CD14-positive monocyte (primary cell): ENCODE results near the gene FAM98C. TPM values are rescaled to one million over a fixed set of nuclear protein-coding genes. Genes with fewer than 3 reads are reported as not detected.

Source experiments
- DNase-seq, 3 donors: peaks; one replicate each; pipeline ENCODE4 v3.0.0-alpha.2; 2011 to 2022
- H2AFZ ChIP-seq: 2 replicates; pipeline ENCODE4 v1.6.0; 2012; ENCODE audit warnings: mild to moderate bottlenecking, low read depth, low read length, inconsistent platforms; ENCODE audit not compliant: insufficient read depth, poor library complexity, severe bottlenecking
- H3K27ac ChIP-seq, 2 donors: 1 replicate in 1 of 2; 2 replicates in 1 of 2; pipeline ENCODE4 v1.5.1; 2012 to 2013; ENCODE audit warnings: low read length in 2 of 2, control low read depth in 1 of 2, inconsistent platforms in 1 of 2, low read depth in 1 of 2, mild to moderate bottlenecking in 1 of 2
- H3K27me3 ChIP-seq, 2 donors: one replicate each; pipeline versions ENCODE4 v1.6.0 to v1.6.1; 2011 to 2013; ENCODE audit warnings: low read length in 2 of 2; ENCODE audit not compliant: control insufficient read depth in 2 of 2, insufficient read depth in 2 of 2
- H3K36me3 ChIP-seq, 2 donors: replicated peaks in 1 of 2; 1 replicate in 1 of 2; 2 replicates in 1 of 2; pipeline versions ENCODE4 v1.5.1 to v1.6.1; 2012 to 2013; ENCODE audit warnings: low read length in 2 of 2, control low read depth in 1 of 2, inconsistent platforms in 1 of 2, mild to moderate bottlenecking in 1 of 2; ENCODE audit not compliant: insufficient read depth in 2 of 2, control insufficient read depth in 1 of 2
- H3K4me1 ChIP-seq, 2 donors: 1 replicate in 1 of 2; 2 replicates in 1 of 2; pipeline versions ENCODE4 v1.5.1 to v1.6.1; 2012 to 2013; ENCODE audit warnings: low read length in 2 of 2, control low read depth in 1 of 2, inconsistent platforms in 1 of 2, mild to moderate bottlenecking in 1 of 2, moderate library complexity in 1 of 2; ENCODE audit not compliant: insufficient read depth in 2 of 2, control insufficient read depth in 1 of 2
- H3K4me2 ChIP-seq: replicated peaks from 2 replicates; pipeline ENCODE3; 2012; ENCODE audit warnings: low read length, moderate library complexity, mild to moderate bottlenecking; ENCODE audit not compliant: poor library complexity, severe bottlenecking; ENCODE audit errors: extremely low read depth
- H3K4me3 ChIP-seq, 3 experiments: fragments of 200-600 bp in 1 of 3; sonication (generic) in 1 of 3; replicated peaks in 1 of 3; 1 replicate in 2 of 3; 2 replicates in 1 of 3; pipeline ENCODE4 v1.5.1; 2011 to 2013; ENCODE audit warnings: low read length in 3 of 3, mild to moderate bottlenecking in 3 of 3, control low read depth in 2 of 3, low read depth in 2 of 3, inconsistent platforms in 1 of 3, moderate library complexity in 1 of 3
- H3K79me2 ChIP-seq: 2 replicates; pipeline ENCODE4 v1.6.0; 2012; ENCODE audit warnings: mild to moderate bottlenecking, control low read depth, inconsistent platforms, low read length, moderate library complexity; ENCODE audit not compliant: insufficient read depth
- H3K9ac ChIP-seq: 2 replicates; pipeline ENCODE4 v1.6.0; 2017; ENCODE audit warnings: low read length, mild to moderate bottlenecking; ENCODE audit not compliant: insufficient read depth, poor library complexity, severe bottlenecking
- H3K9me3 ChIP-seq, 2 donors: replicated peaks in 1 of 2; 1 replicate in 1 of 2; 2 replicates in 1 of 2; pipeline versions ENCODE4 v1.5.1 to v1.6.1; 2012 to 2013; ENCODE audit warnings: low read length in 2 of 2, control low read depth in 1 of 2; ENCODE audit not compliant: control insufficient read depth in 1 of 2, insufficient read depth in 1 of 2
- H4K20me1 ChIP-seq: 2 replicates; pipeline ENCODE4 v1.6.0; 2012; ENCODE audit warnings: mild to moderate bottlenecking, low read length, control low read depth, moderate library complexity; ENCODE audit not compliant: insufficient read depth
- H3K27ac Mint-ChIP-seq, 7 donors: one replicate each; pipeline ENCODE4 v1.8.0; 2020; ENCODE audit warnings: mild to moderate bottlenecking in 7 of 7, mixed read lengths in 7 of 7, moderate library complexity in 6 of 7, inconsistent platforms in 2 of 7
- H3K27me3 Mint-ChIP-seq, 3 donors: one replicate each; pipeline ENCODE4 v1.8.0; 2021 to 2022; ENCODE audit warnings: low read depth in 3 of 3, mild to moderate bottlenecking in 3 of 3, mixed read lengths in 3 of 3, moderate library complexity in 3 of 3, inconsistent platforms in 1 of 3
- H3K36me3 Mint-ChIP-seq, 2 donors: one replicate each; pipeline ENCODE4 v1.8.0; 2020; ENCODE audit warnings: mixed read lengths in 2 of 2, inconsistent platforms in 1 of 2, mild to moderate bottlenecking in 1 of 2
- H3K4me1 Mint-ChIP-seq: one replicate; pipeline ENCODE4 v1.8.0; 2020; ENCODE audit warnings: mild to moderate bottlenecking, mixed read lengths
- H3K4me3 Mint-ChIP-seq, 2 donors: one replicate each; pipeline ENCODE4 v1.8.0; 2020; ENCODE audit warnings: mild to moderate bottlenecking in 2 of 2, mixed read lengths in 2 of 2, moderate library complexity in 1 of 2
- H3K9me3 Mint-ChIP-seq, 7 donors: one replicate each; pipeline ENCODE4 v1.8.0; 2020 to 2022; ENCODE audit warnings: mixed read lengths in 7 of 7, mild to moderate bottlenecking in 6 of 7, moderate library complexity in 6 of 7, inconsistent platforms in 2 of 7
- CTCF ChIP-seq: fragments of 200-600 bp; IDR thresholded peaks from one replicate; pipeline ENCODE4 v1.8.0; 2022; ENCODE audit warnings: antibody characterized with exemption, mild to moderate bottlenecking
- WGBS: methylation state at CpG from one replicate; pipeline ENCODE4 v1.1.5; 2013; ENCODE audit warnings: missing lambda C conversion rate; ENCODE audit not compliant: insufficient coverage; 5-methylcytosine and 5-hydroxymethylcytosine counted together
- intact Hi-C, 2 donors: fragments of 100-400 bp; cut with micrococcal nuclease; formaldehyde crosslinking; loops; one replicate each; pipeline versions ENCODE4 v1.15.0 to v1.15.1; 2023
- polyA plus RNA-seq, 3 donors: library from polyadenylated mRNA; depleted of rRNA in 1 of 3; unstranded in 2 of 3; stranded (reverse) in 1 of 3; fragments of 300-500 nt in 2 of 3; fragments of >200 nt in 1 of 3; fragmentation: Illumina TruSeq in 2 of 3; gene quantifications; 1 replicate in 2 of 3; 2 replicates in 1 of 3; pipeline ENCODE4 v1.2.3, GENCODE V29; 2012 to 2021

FAM98C gene
- polyA plus RNA-seq, 3 donors: 8.5 to 41.0 (median 12.6) TPM

- H2AFZ ChIP-seq: peak overlapping the region; percentile 56
Observed at GRCh38 chr19:38441657-38442348, 38.9 kb downstream of the FAM98C start.

GRCh38 chr19:38442736-38443135, 39.8 kb downstream of the FAM98C start:
- no peak overlapping the region for H3K4me3 Mint-ChIP-seq

More at GRCh38 chr19:38441657-38442348, 38.9 kb downstream of the FAM98C start:
- intact Hi-C loops: no loop called here
- no peaks in the 10 kb centered on the region for H3K9me3 ChIP-seq
- no peaks in the 10 kb centered on the region for H3K36me3 Mint-ChIP-seq
- no peak overlapping the region for H3K4me3 ChIP-seq
- WGBS: 44% methylated on average over 6 of the region's 7 CpGs
- H3K36me3 ChIP-seq: no peaks in the 10 kb centered on the region
- H3K27ac Mint-ChIP-seq: peak overlapping the region in 2 of 7 donors; percentile 32 to 71
- H3K4me1 ChIP-seq: no peaks in the 10 kb centered on the region
- H3K9ac ChIP-seq: no peak overlapping the region
- DNase-seq: peak in 1 of 3 donors; percentile 29
- H3K27ac ChIP-seq: no peak overlapping the region
- peaks cover 0 to 3% (median 0%) of the 10 kb centered on the region in 7 donors for H3K9me3 Mint-ChIP-seq
- no peaks in the 10 kb centered on the region for H3K27me3 ChIP-seq
- no peak overlapping the region for H3K4me2 ChIP-seq
- H3K4me1 Mint-ChIP-seq: peaks cover 3% of the 10 kb centered on the region
- H3K79me2 ChIP-seq: no peaks in the 10 kb centered on the region
- TF ChIP-seq CTCF: peak; percentile 10
- H3K4me3 Mint-ChIP-seq: no peak overlapping the region
- H3K27me3 Mint-ChIP-seq: peaks cover 2 to 10% (median 5%) of the 10 kb centered on the region in 3 donors
- H4K20me1 ChIP-seq: no peaks in the 10 kb centered on the region

More at GRCh38 chr19:38442736-38443135, 39.8 kb downstream of the FAM98C start:
- no peak for TF ChIP-seq CTCF
- no peak overlapping the region for H3K27ac Mint-ChIP-seq
- no peaks in the 10 kb centered on the region for H3K36me3 Mint-ChIP-seq
- no peak overlapping the region for H3K4me3 ChIP-seq
- peaks cover 3 to 8% (median 5%) of the 10 kb centered on the region in 3 donors for H3K27me3 Mint-ChIP-seq
- H3K27ac ChIP-seq: no peak overlapping the region
- H2AFZ ChIP-seq: no peak overlapping the region
- no peaks in the 10 kb centered on the region for H3K9me3 ChIP-seq
- no peaks in the 10 kb centered on the region for H3K36me3 ChIP-seq
- peaks cover 3% of the 10 kb centered on the region for H3K4me1 Mint-ChIP-seq
- H3K9me3 Mint-ChIP-seq: peaks cover 0 to 3% (median 0%) of the 10 kb centered on the region in 7 donors
- WGBS: 98% methylated on average over 6 of the region's 9 CpGs
- H3K4me1 ChIP-seq: no peaks in the 10 kb centered on the region
- H3K9ac ChIP-seq: no peak overlapping the region
- intact Hi-C loops: no loop called here
- H3K79me2 ChIP-seq: no peaks in the 10 kb centered on the region
- DNase-seq: no peak
- no peak overlapping the region for H3K4me2 ChIP-seq
- no peaks in the 10 kb centered on the region for H3K27me3 ChIP-seq
- H4K20me1 ChIP-seq: no peaks in the 10 kb centered on the region
